Transverse colon (tissue), 4 donors: ENCODE results near the gene MCF2.

ENCODE experiments used
- EP300 ChIP-seq: sonication (generic); formaldehyde crosslinking; IDR thresholded peaks from one replicate; pipeline ENCODE4 v1.6.1; 2017; ENCODE audit warnings: antibody characterized with exemption, low read depth
- POLR2AphosphoS5 ChIP-seq, 3 donors: sonication (generic); formaldehyde crosslinking; IDR thresholded peaks; one replicate each; pipeline ENCODE4 v1.6.1; 2016; ENCODE audit warnings: antibody characterized with exemption in 3 of 3
- TF ChIP-seq, protein P1 (sequence below), 5 experiments: fragments of 200-600 bp in 3 of 5; fragments of 450-650 bp in 2 of 5; sonication (generic) in 3 of 5; IDR thresholded peaks; 1 replicate in 2 of 5; 2 replicates in 3 of 5; pipeline ENCODE4 v1.5.1; 2016 to 2017; ENCODE audit warnings: antibody characterized with exemption in 5 of 5, inconsistent platforms in 3 of 5, mild to moderate bottlenecking in 2 of 5, moderate library complexity in 1 of 5

DNA sequence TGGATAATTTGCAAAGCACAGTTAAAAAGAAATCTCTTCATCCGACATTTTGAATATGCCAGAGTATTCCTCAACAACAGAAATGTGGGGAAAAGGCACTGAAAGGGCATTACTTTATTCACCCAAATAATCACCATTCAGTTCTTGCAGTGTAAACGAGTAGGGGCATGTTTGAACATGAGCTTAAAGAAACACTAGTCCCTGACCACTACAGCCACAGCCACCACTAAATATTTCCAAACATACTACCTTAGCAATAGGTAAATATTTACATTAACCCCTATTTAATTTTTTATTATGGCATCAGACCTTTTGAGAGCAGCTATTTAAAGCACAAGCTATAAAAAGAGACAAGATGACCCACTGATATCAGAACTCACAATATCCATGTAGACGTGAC lies 27.6 kb downstream of the MCF2 start:
- TF ChIP-seq, protein P1, sequence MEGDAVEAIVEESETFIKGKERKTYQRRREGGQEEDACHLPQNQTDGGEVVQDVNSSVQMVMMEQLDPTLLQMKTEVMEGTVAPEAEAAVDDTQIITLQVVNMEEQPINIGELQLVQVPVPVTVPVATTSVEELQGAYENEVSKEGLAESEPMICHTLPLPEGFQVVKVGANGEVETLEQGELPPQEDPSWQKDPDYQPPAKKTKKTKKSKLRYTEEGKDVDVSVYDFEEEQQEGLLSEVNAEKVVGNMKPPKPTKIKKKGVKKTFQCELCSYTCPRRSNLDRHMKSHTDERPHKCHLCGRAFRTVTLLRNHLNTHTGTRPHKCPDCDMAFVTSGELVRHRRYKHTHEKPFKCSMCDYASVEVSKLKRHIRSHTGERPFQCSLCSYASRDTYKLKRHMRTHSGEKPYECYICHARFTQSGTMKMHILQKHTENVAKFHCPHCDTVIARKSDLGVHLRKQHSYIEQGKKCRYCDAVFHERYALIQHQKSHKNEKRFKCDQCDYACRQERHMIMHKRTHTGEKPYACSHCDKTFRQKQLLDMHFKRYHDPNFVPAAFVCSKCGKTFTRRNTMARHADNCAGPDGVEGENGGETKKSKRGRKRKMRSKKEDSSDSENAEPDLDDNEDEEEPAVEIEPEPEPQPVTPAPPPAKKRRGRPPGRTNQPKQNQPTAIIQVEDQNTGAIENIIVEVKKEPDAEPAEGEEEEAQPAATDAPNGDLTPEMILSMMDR (IDR thresholded peaks at IDR 0.05) = no peak
- TF ChIP-seq EP300 (no peak), POLR2AphosphoS5 (IDR thresholded peaks at IDR 0.05) (no peak)
